ENCODE data around the gene UBE2B.

UBE2B gene

DNA sequence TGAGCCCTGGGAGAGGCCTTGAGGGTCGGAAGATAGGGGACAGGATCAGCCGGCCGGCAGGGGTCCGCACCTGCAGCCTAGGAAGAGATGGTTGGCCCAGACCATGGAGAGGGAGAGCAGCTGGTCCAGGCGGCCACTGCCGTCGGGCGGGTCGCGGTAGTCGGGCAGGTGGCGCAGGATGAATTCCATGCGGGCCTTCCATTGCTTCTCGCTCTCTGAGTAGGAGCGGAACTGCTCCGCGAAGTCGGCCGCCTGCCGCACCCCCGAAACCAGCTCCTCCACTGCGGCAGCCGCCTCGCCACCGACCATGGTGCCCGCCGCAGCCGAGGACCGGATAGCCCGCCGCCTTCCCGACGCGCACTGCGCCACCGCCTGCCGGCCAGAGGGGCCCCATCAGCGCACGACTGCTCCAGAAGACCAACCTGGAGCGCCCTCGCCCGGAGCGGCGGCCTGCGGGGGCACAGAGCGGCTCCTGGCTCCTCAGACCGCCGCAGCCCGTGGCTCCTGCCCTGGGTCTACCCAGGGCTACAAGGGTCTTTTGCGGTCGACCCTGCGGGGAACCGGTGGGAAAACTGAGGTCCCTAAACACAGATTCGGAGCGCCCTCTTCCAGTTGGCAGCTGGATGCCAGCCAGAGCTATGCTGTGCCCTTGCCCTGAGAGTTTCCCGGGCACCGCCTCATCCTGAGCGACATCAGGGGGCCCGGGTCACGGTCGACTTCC lies 40.3 kb downstream of the UBE2B start, which contains the start of gene CDKN2AIPNL:
CDKN2AIPNL (minus strand) TSS at position 336 of the 721 bp plus-strand sequence; CDS start at position 309, 27 bp downstream.
- H3K9ac ChIP-seq (ENCODE audit: low read depth, low read length, poor library complexity) = peak within 1 kb of the TSS; percentile 91
- peak within 1 kb of the TSS; percentile 56 for H3K27ac ChIP-seq (replicated peaks; ENCODE audit: low read length)
- peak within 1 kb of the TSS; percentile 65 for H3K4me2 ChIP-seq (ENCODE audit: insufficient read depth, low read length, poor library complexity, severe bottlenecking)
- peak within 1 kb of the TSS; percentile 68 to 91 for H3K4me3 ChIP-seq (ENCODE audit: low read length in 2 of 2)
- peak within 1 kb of the TSS; percentile 63 for H2BK5ac ChIP-seq (ENCODE audit: low read length)
- peaks cover 0 to 6% (median 0%) of the 10 kb centered on the region in 3 experiments for H3K27me3 ChIP-seq (ENCODE audit: control insufficient read depth in 3 of 3, insufficient read depth in 3 of 3, low read depth in 1 of 3, low read length in 3 of 3)
- H3K36me3 ChIP-seq (replicated peaks in 1 of 2; ENCODE audit: control insufficient read depth in 2 of 2, insufficient read depth in 2 of 2, low read length in 2 of 2) = peaks cover 0 to 24% of the 10 kb centered on the region in 2 donors
- peak within 1 kb of the TSS; percentile 73 for H2BK12ac ChIP-seq (ENCODE audit: low read length)
- peak within 1 kb of the TSS; percentile 86 for H4K8ac ChIP-seq (ENCODE audit: low read depth, low read length)
- H3K79me1 ChIP-seq (ENCODE audit: low read depth, low read length) = peaks cover 5% of the 10 kb centered on the region
- peak within 1 kb of the TSS; percentile 96 for H2AFZ ChIP-seq (ENCODE audit: low read length)
- H3K4me1 ChIP-seq (ENCODE audit: control insufficient read depth in 2 of 2, insufficient read depth in 1 of 2, low read depth in 1 of 2, low read length in 2 of 2) = peaks cover 8 to 9% of the 10 kb centered on the region in 2 donors
- peak within 1 kb of the TSS; percentile 98 for H3K23ac ChIP-seq (ENCODE audit: low read depth, low read length, poor library complexity)
- no peak within 1 kb of the TSS for H3K4ac ChIP-seq (ENCODE audit: low read length)
- WGBS, 2 donors (ENCODE audit: extremely low coverage in 2 of 2, insufficient read length in 2 of 2, insufficient replicate concordance in 1 of 2) = no CpG with 5 or more reads among the region's 61 CpGs
- H4K91ac ChIP-seq (ENCODE audit: low read depth, low read length, poor library complexity) = no peak within 1 kb of the TSS
- no peaks in the 10 kb centered on the region for H3K9me3 ChIP-seq (replicated peaks in 1 of 2; ENCODE audit: control insufficient read depth in 2 of 2, insufficient read depth in 1 of 2, low read depth in 1 of 2, low read length in 2 of 2)
- DNase-seq (ENCODE audit: low spot score) = peak; percentile 81
- H2BK15ac ChIP-seq (ENCODE audit: low read length) = peak within 1 kb of the TSS; percentile 99
- peak within 1 kb of the TSS; percentile 94 for H2BK120ac ChIP-seq (ENCODE audit: low read depth, low read length)
- H3K18ac ChIP-seq (ENCODE audit: low read length) = peak within 1 kb of the TSS; percentile 97
- peak within 1 kb of the TSS; percentile 90 for H2AK5ac ChIP-seq (ENCODE audit: low read depth, low read length)
- H3K14ac ChIP-seq (ENCODE audit: low read length) = peak within 1 kb of the TSS; percentile 71

- peaks cover 5% of the 10 kb centered on the region for H3K79me1 ChIP-seq (ENCODE audit: low read depth, low read length)
- H3K36me3 ChIP-seq (replicated peaks in 1 of 2; ENCODE audit: control insufficient read depth in 2 of 2, insufficient read depth in 2 of 2, low read length in 2 of 2) = peaks cover 0 to 17% of the 10 kb centered on the region in 2 donors
- H3K4me2 ChIP-seq (ENCODE audit: insufficient read depth, low read length, poor library complexity, severe bottlenecking) = no peak overlapping the region
- no peak overlapping the region for H2BK120ac ChIP-seq (ENCODE audit: low read depth, low read length)
- no peak overlapping the region for H2BK5ac ChIP-seq (ENCODE audit: low read length)
- H2AK5ac ChIP-seq (ENCODE audit: low read depth, low read length) = no peak overlapping the region
- H3K27me3 ChIP-seq (ENCODE audit: control insufficient read depth in 3 of 3, insufficient read depth in 3 of 3, low read depth in 1 of 3, low read length in 3 of 3) = peaks cover 0 to 6% (median 0%) of the 10 kb centered on the region in 3 experiments
- no peak overlapping the region for H2AFZ ChIP-seq (ENCODE audit: low read length)
- no peak overlapping the region for H3K23ac ChIP-seq (ENCODE audit: low read depth, low read length, poor library complexity)
- no peak overlapping the region for H3K4me3 ChIP-seq (ENCODE audit: low read length in 2 of 2)
- no peak overlapping the region for H4K8ac ChIP-seq (ENCODE audit: low read depth, low read length)
- H4K91ac ChIP-seq (ENCODE audit: low read depth, low read length, poor library complexity) = no peak overlapping the region
- no peak overlapping the region for H2BK15ac ChIP-seq (ENCODE audit: low read length)
- H3K18ac ChIP-seq (ENCODE audit: low read length) = no peak overlapping the region
- H3K9me3 ChIP-seq (replicated peaks in 1 of 2; ENCODE audit: control insufficient read depth in 2 of 2, insufficient read depth in 1 of 2, low read depth in 1 of 2, low read length in 2 of 2) = no peaks in the 10 kb centered on the region
- no peak overlapping the region for H3K27ac ChIP-seq (replicated peaks; ENCODE audit: low read length)
- no peak overlapping the region for H3K9ac ChIP-seq (ENCODE audit: low read depth, low read length, poor library complexity)
- H3K4ac ChIP-seq (ENCODE audit: low read length) = no peak overlapping the region
- peaks cover 8 to 9% of the 10 kb centered on the region in 2 donors for H3K4me1 ChIP-seq (ENCODE audit: control insufficient read depth in 2 of 2, insufficient read depth in 1 of 2, low read depth in 1 of 2, low read length in 2 of 2)
- H2BK12ac ChIP-seq (ENCODE audit: low read length) = no peak overlapping the region
- no peak overlapping the region for H3K14ac ChIP-seq (ENCODE audit: low read length)
- no peak for DNase-seq (ENCODE audit: low spot score)
- WGBS, 2 donors (ENCODE audit: extremely low coverage in 2 of 2, insufficient read length in 2 of 2, insufficient replicate concordance in 1 of 2) = no CpG with 5 or more reads among the region's 2 CpGs
Measured at GRCh38 chr5:134413046-134413445, 41.7 kb downstream of the UBE2B start.

- Histone ChIP-seq H4K91ac (ENCODE audit: low read depth, low read length, poor library complexity) (no peak overlapping the region), H3K27ac (replicated peaks; ENCODE audit: low read length) (no peak overlapping the region), H3K9me3 (replicated peaks in 1 of 2; ENCODE audit: control insufficient read depth in 2 of 2, insufficient read depth in 1 of 2, low read depth in 1 of 2, low read length in 2 of 2) (no peaks in the 10 kb centered on the region), H2BK12ac (ENCODE audit: low read length) (no peak overlapping the region), H2AK5ac (ENCODE audit: low read depth, low read length) (no peak overlapping the region), H3K23ac (ENCODE audit: low read depth, low read length, poor library complexity) (no peak overlapping the region), H2BK5ac (ENCODE audit: low read length) (no peak overlapping the region), H2AFZ (ENCODE audit: low read length) (no peak overlapping the region), H3K4me1 (ENCODE audit: control insufficient read depth in 2 of 2, insufficient read depth in 1 of 2, low read depth in 1 of 2, low read length in 2 of 2) (no peaks in the 10 kb centered on the region), H3K36me3 (replicated peaks in 1 of 2; ENCODE audit: control insufficient read depth in 2 of 2, insufficient read depth in 2 of 2, low read length in 2 of 2) (no peaks in the 10 kb centered on the region), H3K4me2 (ENCODE audit: insufficient read depth, low read length, poor library complexity, severe bottlenecking) (no peak overlapping the region), H3K14ac (ENCODE audit: low read length) (no peak overlapping the region), H3K18ac (ENCODE audit: low read length) (no peak overlapping the region), H3K27me3 (ENCODE audit: control insufficient read depth in 3 of 3, insufficient read depth in 3 of 3, low read depth in 1 of 3, low read length in 3 of 3) (peaks cover 0 to 6% (median 0%) of the 10 kb centered on the region in 3 experiments), H3K9ac (ENCODE audit: low read depth, low read length, poor library complexity) (no peak overlapping the region), H2BK120ac (ENCODE audit: low read depth, low read length) (no peak overlapping the region), H3K79me1 (ENCODE audit: low read depth, low read length) (no peaks in the 10 kb centered on the region), H3K4ac (ENCODE audit: low read length) (no peak overlapping the region), H3K4me3 (ENCODE audit: low read length in 2 of 2) (no peak overlapping the region), H2BK15ac (ENCODE audit: low read length) (no peak overlapping the region), H4K8ac (ENCODE audit: low read depth, low read length) (no peak overlapping the region)
- no peak for DNase-seq (ENCODE audit: low spot score)
Measured at GRCh38 chr5:134417707-134418106, 46.3 kb downstream of the UBE2B start.

GRCh38 chr5:134418958-134419357 lies 47.6 kb downstream of the UBE2B start:
- Histone ChIP-seq H3K79me1 (ENCODE audit: low read depth, low read length) (no peaks in the 10 kb centered on the region), H2AK5ac (ENCODE audit: low read depth, low read length) (no peak overlapping the region), H2AFZ (ENCODE audit: low read length) (no peak overlapping the region), H2BK120ac (ENCODE audit: low read depth, low read length) (no peak overlapping the region), H3K4me1 (ENCODE audit: control insufficient read depth in 2 of 2, insufficient read depth in 1 of 2, low read depth in 1 of 2, low read length in 2 of 2) (no peaks in the 10 kb centered on the region), H3K27ac (replicated peaks; ENCODE audit: low read length) (no peak overlapping the region), H3K4me2 (ENCODE audit: insufficient read depth, low read length, poor library complexity, severe bottlenecking) (no peak overlapping the region), H3K9me3 (replicated peaks in 1 of 2; ENCODE audit: control insufficient read depth in 2 of 2, insufficient read depth in 1 of 2, low read depth in 1 of 2, low read length in 2 of 2) (no peaks in the 10 kb centered on the region), H4K8ac (ENCODE audit: low read depth, low read length) (no peak overlapping the region), H3K4me3 (ENCODE audit: low read length in 2 of 2) (no peak overlapping the region), H3K4ac (ENCODE audit: low read length) (no peak overlapping the region), H2BK12ac (ENCODE audit: low read length) (no peak overlapping the region), H3K9ac (ENCODE audit: low read depth, low read length, poor library complexity) (no peak overlapping the region), H2BK15ac (ENCODE audit: low read length) (no peak overlapping the region), H2BK5ac (ENCODE audit: low read length) (no peak overlapping the region), H3K27me3 (ENCODE audit: control insufficient read depth in 3 of 3, insufficient read depth in 3 of 3, low read depth in 1 of 3, low read length in 3 of 3) (peaks cover 0 to 4% (median 0%) of the 10 kb centered on the region in 3 experiments), H4K91ac (ENCODE audit: low read depth, low read length, poor library complexity) (no peak overlapping the region), H3K36me3 (replicated peaks in 1 of 2; ENCODE audit: control insufficient read depth in 2 of 2, insufficient read depth in 2 of 2, low read length in 2 of 2) (no peaks in the 10 kb centered on the region), H3K23ac (ENCODE audit: low read depth, low read length, poor library complexity) (no peak overlapping the region), H3K14ac (ENCODE audit: low read length) (no peak overlapping the region), H3K18ac (ENCODE audit: low read length) (no peak overlapping the region)
- no CpG with 5 or more reads among the region's 3 CpGs for WGBS, 2 donors (ENCODE audit: extremely low coverage in 2 of 2, insufficient read length in 2 of 2, insufficient replicate concordance in 1 of 2)
- DNase-seq (ENCODE audit: low spot score) = no peak
